Motor neuron (in vitro differentiated cells): ENCODE measurements around the gene HNF4A. TPM values are rescaled to one million over a fixed set of nuclear protein-coding genes. Genes with fewer than 3 reads are reported as not detected.

ENCODE experiments used
- ATAC-seq, 8 experiments: fragments of 200-7000 bp; cut with Tn5 transposase; replicated peaks in 6 of 8; 2 replicates each; pipeline ENCODE4 v1.8.0; 2021; ENCODE audit warnings: mild to moderate bottlenecking in 8 of 8, moderate library complexity in 8 of 8
- H3K27ac ChIP-seq, 2 donors: fragments of 250-450 bp; sonication (Bioruptor Pico); 2 replicates each; pipeline ENCODE4 v1.9.0; 2021; ENCODE audit warnings: antibody characterized with exemption in 2 of 2, mild to moderate bottlenecking in 2 of 2, moderate library complexity in 1 of 2
- H3K4me1 ChIP-seq, 2 donors: fragments of 250-450 bp; sonication (Bioruptor Pico); replicated peaks in 1 of 2; 2 replicates each; pipeline ENCODE4 v1.6.1; 2021; ENCODE audit warnings: antibody characterized with exemption in 2 of 2, mild to moderate bottlenecking in 2 of 2, moderate library complexity in 1 of 2
- H3K4me3 ChIP-seq, 5 donors: fragments of 250-450 bp; sonication (Bioruptor Pico); 2 replicates each; pipeline ENCODE4 v1.9.0; 2021; ENCODE audit warnings: antibody characterized with exemption in 5 of 5, mild to moderate bottlenecking in 5 of 5, moderate library complexity in 4 of 5
- WGBS, 10 experiments: fragments of 450-650 bp; shearing (Covaris generic); methylation state at CpG; one replicate each; pipeline ENCODE4 v1.0.0; 2022; 5-methylcytosine and 5-hydroxymethylcytosine counted together
- in situ Hi-C, 9 experiments: fragments of 400-800 bp; cut with MboI; loops; one replicate each; pipeline ENCODE4 v1.15.0; 2021; ENCODE audit warnings: low sequenced_read_pairs in 9 of 9, low pct_unique_long_range_greater_than_20kb in 2 of 9; ENCODE audit not compliant: unreplicated experiment in 9 of 9
- total RNA-seq, 8 experiments: library from RNA; unstranded; fragments of 300-600 nt; gene quantifications; 2 replicates each; pipeline versions ENCODE4 v1.2.3 to v1.2.4, GENCODE V29; 2022

The HNF4A gene
- total RNA-seq, 8 experiments from 2014 or later, result 0.09 to 0.62 (median 0.17) TPM; not detected in 2

GRCh38 chr20:44382641-44383040, 27.1 kb downstream of the HNF4A start:
- H3K4me1 ChIP-seq, result no peaks in the 10 kb centered on the region
- no peak for ATAC-seq
- no peak overlapping the region for H3K27ac ChIP-seq
- H3K4me3 ChIP-seq, result no peak overlapping the region
- in situ Hi-C loops, result loop anchor here in 2 of 9 experiments (10.0 to 25.0 kb wide), 2 partner anchors 168 to 230 kb away; partner anchors contain the start of gene OSER1 (in 1 of the 2)
- WGBS, 10 experiments, result 30 to 88% (median 68%) methylated on average over 1 to 2 of the region's 2 CpGs; no CpG with 5 or more reads in 3 of the 10 experiments

- H3K27ac ChIP-seq, result no peak overlapping the region
- WGBS, 10 experiments, result 0 to 40% (median 5%) methylated on average over 2 to 9 of the region's 9 CpGs; no CpG with 5 or more reads in 1 of the 10 experiments
- no peak overlapping the region for H3K4me3 ChIP-seq
- in situ Hi-C loops, result loop anchor here in 2 of 9 experiments (5.0 to 25.0 kb wide), 3 partner anchors 78 to 228 kb away; partner anchors contain the start of gene OSER1 (in 1 of the 2)
- no peaks in the 10 kb centered on the region for H3K4me1 ChIP-seq
- peak; percentile 55 to 76 (median 68) for ATAC-seq
Observed at GRCh38 chr20:44384423-44385027, 29.0 kb downstream of the HNF4A start.

- 0 to 19% (median 6%) methylated on average over 2 to 7 of the region's 29 CpGs; no CpG with 5 or more reads in 5 of the 10 experiments for WGBS, 10 experiments
Observed at GRCh38 chr20:44388466-44389023, 33.0 kb downstream of the HNF4A start.

GRCh38 chr20:44389871-44390270, 34.4 kb downstream of the HNF4A start:
- in situ Hi-C loops, result loop anchor here in 2 of 9 experiments (5.0 to 25.0 kb wide), 3 partner anchors 72 to 222 kb away; partner anchors contain the start of gene OSER1 (in 1 of the 2)
- no peak for ATAC-seq
- 17 to 100% (median 80%) methylated on average over 1 to 5 of the region's 6 CpGs; no CpG with 5 or more reads in 1 of the 10 experiments for WGBS, 10 experiments
- Histone ChIP-seq H3K4me1 (no peaks in the 10 kb centered on the region), H3K27ac (no peak overlapping the region), H3K4me3 (no peak overlapping the region)

More at GRCh38 chr20:44388466-44389023, 33.0 kb downstream of the HNF4A start:
- no peak overlapping the region for H3K4me3 ChIP-seq
- H3K4me1 ChIP-seq, result no peaks in the 10 kb centered on the region
- in situ Hi-C loops, result loop anchor here in 2 of 9 experiments (5.0 to 25.0 kb wide), 3 partner anchors 74 to 224 kb away; partner anchors contain the start of gene OSER1 (in 1 of the 2)
- peak in 6 of 8 experiments; percentile 32 to 95 (median 76) for ATAC-seq
- no peak overlapping the region for H3K27ac ChIP-seq

DNA sequence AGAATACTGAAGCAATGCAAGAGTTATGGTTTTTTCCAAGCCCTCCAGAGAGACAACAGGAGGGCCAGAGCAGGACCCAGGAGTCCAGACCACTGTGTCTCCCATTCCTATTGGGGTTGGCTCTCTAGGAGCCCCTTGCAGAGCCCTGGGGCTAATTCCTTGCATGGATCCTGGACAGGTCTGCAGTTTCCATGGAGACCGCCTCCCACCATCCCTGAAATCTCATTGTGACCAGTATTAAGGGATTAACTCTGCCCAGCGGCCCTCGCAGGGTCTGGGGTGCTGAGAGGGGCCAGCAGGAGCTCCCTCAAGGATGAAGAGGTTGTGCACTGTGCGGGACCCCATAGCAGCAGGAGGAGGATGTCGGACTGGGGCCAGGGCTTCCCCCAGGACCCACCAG, 34.8 kb downstream of the HNF4A start:
- no peak for ATAC-seq
- in situ Hi-C loops, result loop anchor here in 1 of 9 experiments (25.0 kb wide), 1 partner anchor 222 kb away; no protein-coding TSS in a partner anchor
- 49 to 100% methylated on average over 1 to 3 of the region's 5 CpGs; no CpG with 5 or more reads in 8 of the 10 experiments for WGBS, 10 experiments
- H3K4me3 ChIP-seq, result no peak overlapping the region
- no peak overlapping the region for H3K27ac ChIP-seq
- no peaks in the 10 kb centered on the region for H3K4me1 ChIP-seq

DNA sequence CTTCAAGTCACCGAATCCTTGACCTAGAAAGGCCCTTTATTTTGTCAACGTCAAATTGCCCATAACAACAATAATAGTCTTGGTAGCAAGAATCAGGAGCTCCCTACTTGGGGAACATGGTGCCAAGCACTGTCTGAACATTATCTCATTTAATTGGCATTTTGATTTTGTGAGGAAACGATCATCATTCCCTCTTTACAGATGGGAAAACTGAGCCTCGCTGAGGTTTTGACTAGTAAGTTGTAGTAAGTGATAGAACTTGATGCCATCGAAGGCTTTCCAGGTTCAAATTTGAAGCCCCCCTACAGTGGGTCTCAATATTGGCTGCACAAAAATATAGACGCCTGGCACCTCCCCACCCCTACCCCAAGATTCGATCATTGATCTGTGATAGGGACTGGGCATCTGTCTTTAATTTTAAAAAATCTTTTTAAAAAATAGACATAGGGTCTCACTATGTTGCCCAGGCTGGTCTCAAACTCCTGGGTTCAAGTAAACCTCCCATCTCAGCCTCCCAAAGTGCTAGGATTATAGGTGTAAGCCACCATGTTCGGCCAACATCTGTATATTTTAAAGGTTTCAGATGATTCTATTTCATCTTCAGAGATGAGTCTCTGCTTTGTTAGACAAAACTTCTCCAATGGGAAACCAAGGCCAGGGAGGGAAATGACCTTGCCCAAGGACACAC, 36.7 kb downstream of the HNF4A start:
- WGBS, 10 experiments, result 0 to 100% (median 86%) methylated on average over 1 to 8 of the region's 8 CpGs; no CpG with 5 or more reads in 2 of the 10 experiments
- no peak for ATAC-seq
- Histone ChIP-seq H3K4me3 (no peak overlapping the region), H3K27ac (no peak overlapping the region), H3K4me1 (no peaks in the 10 kb centered on the region)
- in situ Hi-C loops, result loop anchor here in 1 of 9 experiments (25.0 kb wide), 1 partner anchor 220 kb away; no protein-coding TSS in a partner anchor

GRCh38 chr20:44392776-44393607, 37.5 kb downstream of the HNF4A start:
- ATAC-seq, result no peak
- in situ Hi-C loops, result loop anchor here in 1 of 9 experiments (25.0 kb wide), 1 partner anchor 219 kb away; no protein-coding TSS in a partner anchor
- 0 to 90% (median 67%) methylated on average over 1 to 4 of the region's 5 CpGs; no CpG with 5 or more reads in 3 of the 10 experiments for WGBS, 10 experiments
- no peak overlapping the region for H3K27ac ChIP-seq
- H3K4me1 ChIP-seq, result no peaks in the 10 kb centered on the region
- H3K4me3 ChIP-seq, result no peak overlapping the region

GRCh38 chr20:44393608-44394451, 38.3 kb downstream of the HNF4A start:
- WGBS, 10 experiments, result 50 to 80% (median 65%) methylated on average over 1 to 4 of the region's 9 CpGs; no CpG with 5 or more reads in 4 of the 10 experiments
- no peak for ATAC-seq
- Histone ChIP-seq H3K27ac (no peak overlapping the region), H3K4me1 (no peaks in the 10 kb centered on the region), H3K4me3 (no peak overlapping the region)
- in situ Hi-C loops, result loop anchor here in 1 of 9 experiments (25.0 kb wide), 1 partner anchor 218 kb away; no protein-coding TSS in a partner anchor

DNA sequence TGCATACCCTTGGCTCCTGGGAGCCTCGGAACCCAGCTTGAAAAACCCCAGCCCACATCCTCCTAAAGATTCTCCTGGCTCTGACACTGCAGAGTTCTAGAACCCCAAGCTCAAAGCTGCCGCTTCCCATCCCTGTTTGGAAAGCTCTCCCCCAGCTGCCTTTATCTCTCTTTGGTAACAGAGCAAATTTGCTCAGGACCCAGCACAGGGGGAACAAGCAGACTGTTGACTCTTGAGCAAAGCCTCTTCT, 38.9 kb downstream of the HNF4A start:
- Histone ChIP-seq H3K27ac (no peak overlapping the region), H3K4me1 (no peaks in the 10 kb centered on the region), H3K4me3 (no peak overlapping the region)
- in situ Hi-C loops, result loop anchor here in 1 of 9 experiments (25.0 kb wide), 1 partner anchor 218 kb away; no protein-coding TSS in a partner anchor
- ATAC-seq, result peak in 1 of 8 experiments; percentile 95
- WGBS, 10 experiments, result 67 to 100% (median 100%) methylated on average over 1 of the region's 2 CpGs; no CpG with 5 or more reads in 5 of the 10 experiments

DNA sequence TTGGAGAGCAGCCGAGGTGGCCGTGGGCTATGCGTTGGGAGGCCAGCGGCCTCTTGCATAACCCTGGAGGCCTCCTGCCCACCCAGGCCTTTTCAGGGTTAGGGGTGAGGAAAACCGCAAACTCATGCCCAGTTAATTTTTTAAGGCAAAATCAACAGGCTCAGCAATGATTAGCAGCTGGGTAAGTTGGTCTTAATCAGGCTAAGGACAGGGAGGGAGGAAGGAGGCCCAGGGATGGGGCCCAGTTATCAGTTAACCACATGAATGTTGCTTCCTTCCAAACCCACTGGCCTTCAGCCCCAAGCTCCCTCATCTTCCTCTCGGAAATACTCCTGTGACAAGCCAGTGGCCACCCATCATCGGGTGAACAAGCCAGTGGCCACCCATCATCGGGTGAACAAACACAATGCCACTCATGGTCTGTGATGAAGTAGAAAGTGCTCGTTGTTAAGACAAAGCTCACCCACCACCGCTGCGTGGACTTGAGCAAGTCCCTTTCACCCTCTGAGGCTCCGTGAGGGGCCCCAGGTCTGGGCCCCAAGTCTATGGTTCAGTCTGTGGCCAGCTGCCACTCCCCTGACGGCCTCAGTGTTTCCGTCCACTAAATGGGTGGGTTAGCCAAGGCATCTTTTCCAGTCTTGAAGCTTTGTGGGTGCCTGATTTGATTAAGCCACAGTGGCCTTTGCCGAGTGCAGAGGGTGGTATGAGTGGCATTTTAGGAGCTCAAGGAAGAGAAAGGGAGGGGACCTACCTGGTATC, 39.4 kb downstream of the HNF4A start:
- WGBS, 10 experiments, result 42 to 100% (median 60%) methylated on average over 1 to 9 of the region's 15 CpGs; no CpG with 5 or more reads in 1 of the 10 experiments
- H3K4me1 ChIP-seq, result no peaks in the 10 kb centered on the region
- no peak for ATAC-seq
- in situ Hi-C loops, result loop anchor here in 1 of 9 experiments (25.0 kb wide), 1 partner anchor 217 kb away; no protein-coding TSS in a partner anchor
- no peak overlapping the region for H3K4me3 ChIP-seq
- no peak overlapping the region for H3K27ac ChIP-seq
